Liver (tissue), 9 donors: ENCODE data around the gene NRG3. TPM values are rescaled to one million over a fixed set of nuclear protein-coding genes. Genes with fewer than 3 reads are reported as not detected.

Source experiments
- DNase-seq: peaks from one replicate; pipeline ENCODE4 v3.0.0-alpha.2; 2017; ENCODE audit warnings: low spot score
- H3K27ac ChIP-seq, 2 donors: one replicate each; pipeline ENCODE4 v1.7.0; 2013; ENCODE audit warnings: inconsistent platforms in 2 of 2, low read length in 2 of 2, control low read depth in 1 of 2, low read depth in 1 of 2, mild to moderate bottlenecking in 1 of 2
- H3K27me3 ChIP-seq, 4 donors: one replicate each; pipeline versions ENCODE4 v1.6.1 to v1.7.0; 2013; ENCODE audit warnings: low read length in 3 of 4, inconsistent platforms in 1 of 4, mild to moderate bottlenecking in 1 of 4, moderate library complexity in 1 of 4; ENCODE audit not compliant: control insufficient read depth in 4 of 4, insufficient read depth in 4 of 4
- H3K36me3 ChIP-seq, 4 donors: one replicate each; pipeline versions ENCODE4 v1.6.1 to v1.7.0; 2013; ENCODE audit warnings: low read length in 3 of 4, mild to moderate bottlenecking in 3 of 4, low read depth in 1 of 4, moderate library complexity in 1 of 4; ENCODE audit not compliant: control insufficient read depth in 4 of 4, insufficient read depth in 3 of 4
- H3K4me1 ChIP-seq, 4 donors: one replicate each; pipeline versions ENCODE4 v1.6.1 to v1.7.0; 2013; ENCODE audit warnings: low read length in 3 of 4, mild to moderate bottlenecking in 3 of 4, moderate library complexity in 1 of 4; ENCODE audit not compliant: control insufficient read depth in 4 of 4, insufficient read depth in 4 of 4
- H3K4me3 ChIP-seq, 3 donors: one replicate each; pipeline versions ENCODE4 v1.6.1 to v1.7.0; 2013; ENCODE audit warnings: low read length in 3 of 3, control low read depth in 1 of 3, low read depth in 1 of 3, mild to moderate bottlenecking in 1 of 3
- H3K9ac ChIP-seq, 2 donors: one replicate each; pipeline ENCODE4 v1.7.0; 2013; ENCODE audit warnings: low read length in 2 of 2, mild to moderate bottlenecking in 2 of 2, moderate library complexity in 2 of 2, control low read depth in 1 of 2, low read depth in 1 of 2
- H3K9me3 ChIP-seq, 4 donors: one replicate each; pipeline versions ENCODE4 v1.6.1 to v1.7.0; 2013; ENCODE audit warnings: low read length in 3 of 4; ENCODE audit not compliant: control insufficient read depth in 4 of 4
- ATF3 ChIP-seq: IDR thresholded peaks from 2 replicates; pipeline ENCODE4 v1.6.1; 2016; ENCODE audit warnings: antibody characterized with exemption
- CTCF ChIP-seq: fragments of 150-350 bp; IDR thresholded peaks from 2 replicates; pipeline ENCODE4 v1.5.1; 2017; ENCODE audit warnings: improper control_type of control experiment, low read depth, low read length; ENCODE audit not compliant: missing input control
- EGR1 ChIP-seq, 2 donors: IDR thresholded peaks; 2 replicates each; pipeline ENCODE4 v1.6.1; 2016 to 2018; ENCODE audit warnings: antibody characterized with exemption in 2 of 2, low read depth in 2 of 2
- FOXA1 ChIP-seq: IDR thresholded peaks from 2 replicates; pipeline ENCODE4 v1.6.1; 2016; ENCODE audit warnings: antibody characterized with exemption
- FOXA2 ChIP-seq: IDR thresholded peaks from 2 replicates; pipeline ENCODE4 v1.6.1; 2016; ENCODE audit warnings: antibody characterized with exemption
- GABPA ChIP-seq, 2 donors: IDR thresholded peaks in 1 of 2; conservative IDR thresholded peaks in 1 of 2; 2 replicates each; pipeline ENCODE4 v1.6.1; 2016; ENCODE audit warnings: antibody characterized with exemption in 2 of 2, mild to moderate bottlenecking in 1 of 2, moderate library complexity in 1 of 2
- HNF4A ChIP-seq, 2 donors: conservative IDR thresholded peaks; 2 replicates each; pipeline ENCODE4 v1.6.1; 2016; ENCODE audit warnings: antibody characterized with exemption in 2 of 2, mild to moderate bottlenecking in 2 of 2
- HNF4G ChIP-seq: IDR thresholded peaks from 2 replicates; pipeline ENCODE4 v1.6.1; 2016; ENCODE audit warnings: antibody characterized with exemption
- JUND ChIP-seq, 2 donors: IDR thresholded peaks; 2 replicates each; pipeline ENCODE4 v1.6.1; 2016; ENCODE audit warnings: antibody characterized with exemption in 2 of 2
- MAX ChIP-seq: IDR thresholded peaks from 2 replicates; pipeline ENCODE4 v1.6.1; 2016; ENCODE audit warnings: antibody characterized with exemption
- NR2F2 ChIP-seq: IDR thresholded peaks from 2 replicates; pipeline ENCODE4 v1.6.1; 2016; ENCODE audit warnings: antibody characterized with exemption
- RAD21 ChIP-seq, 2 donors: IDR thresholded peaks; 2 replicates each; pipeline ENCODE4 v1.6.1; 2016; ENCODE audit warnings: antibody characterized with exemption in 2 of 2, mild to moderate bottlenecking in 2 of 2
- REST ChIP-seq: IDR thresholded peaks from 2 replicates; pipeline ENCODE4 v1.6.1; 2016; ENCODE audit warnings: antibody characterized with exemption, mild to moderate bottlenecking
- RXRA ChIP-seq, 2 donors: IDR thresholded peaks; 2 replicates each; pipeline ENCODE4 v1.6.1; 2017 to 2018; ENCODE audit warnings: antibody characterized with exemption in 2 of 2, mild to moderate bottlenecking in 1 of 2
- SP1 ChIP-seq: IDR thresholded peaks from 2 replicates; pipeline ENCODE4 v1.6.1; 2018; ENCODE audit warnings: antibody characterized with exemption, mild to moderate bottlenecking
- TAF1 ChIP-seq: conservative IDR thresholded peaks from 2 replicates; pipeline ENCODE4 v1.6.1; 2016; ENCODE audit warnings: antibody characterized with exemption, mild to moderate bottlenecking
- YY1 ChIP-seq: IDR thresholded peaks from 2 replicates; pipeline ENCODE4 v1.6.1; 2016; ENCODE audit warnings: antibody characterized with exemption, mild to moderate bottlenecking
- ZBTB33 ChIP-seq: IDR thresholded peaks from 2 replicates; pipeline ENCODE4 v1.6.1; 2016; ENCODE audit warnings: antibody characterized with exemption
- WGBS: extraction: QIAGEN DNeasy Blood & Tissue Kit; methylation state at CpG from one replicate; pipeline ENCODE4 v1.1.7; 2013; 5-methylcytosine and 5-hydroxymethylcytosine counted together
- polyA plus RNA-seq, 2 donors: library from polyadenylated mRNA; stranded (reverse) in 1 of 2; unstranded in 1 of 2; fragments of 200-250 nt in 1 of 2; fragments of >200 nt in 1 of 2; fragmentation: Nextera tagmentation in 1 of 2; extraction: Ambion mirVana in 1 of 2; gene quantifications; one replicate each; pipeline versions ENCODE4 v1.2.1 to v1.2.3, GENCODE V29; 2013 to 2015
- total RNA-seq, 2 donors: library from RNA; depleted of rRNA; stranded (reverse); fragments of >200 nt; gene quantifications; one replicate each; pipeline ENCODE4 v1.2.3, GENCODE V29; 2014
- donor health status: healthy.
- donor health status: healthy.
- donor health status: healthy.
- donor health status: healthy.
- donor health status: healthy.

NRG3 gene
- total and polyA plus RNA-seq, 4 donors = 0.24 to 3.7 (median 0.38) TPM

GRCh38 chr10:81996927-81997326 is 121.9 kb downstream of the NRG3 start (continued):
- TF ChIP-seq YY1 (no peak), MAX (no peak)

GRCh38 chr10:82020999-82021398 is 146.0 kb downstream of the NRG3 start:
- DNase-seq = peak; percentile 35
- WGBS = 19% methylated on average over 4 of the region's 4 CpGs
- no peak for TF ChIP-seq NR2F2
- no peak for TF ChIP-seq FOXA1
- no peak for TF ChIP-seq YY1
- no peak for TF ChIP-seq GABPA (IDR thresholded peaks at IDR 0.05 in 1 of 2, conservative IDR thresholded peaks at IDR 0.05 in 1 of 2)
- TF ChIP-seq FOXA2 = no peak
- TF ChIP-seq SP1 = no peak
- no peak for TF ChIP-seq RXRA (IDR thresholded peaks at IDR 0.05)
- no peak for TF ChIP-seq TAF1
- TF ChIP-seq ATF3 = no peak
- no peak for TF ChIP-seq ZBTB33
- no peak for TF ChIP-seq CTCF
- TF ChIP-seq RAD21 (IDR thresholded peaks at IDR 0.05) = no peak
- no peak for TF ChIP-seq JUND (IDR thresholded peaks at IDR 0.05)
- no peak for TF ChIP-seq REST
- no peak for TF ChIP-seq EGR1 (IDR thresholded peaks at IDR 0.05; ENCODE audit: low read depth in 2 of 2)
- TF ChIP-seq MAX = no peak
- TF ChIP-seq HNF4G = no peak
- TF ChIP-seq HNF4A (conservative IDR thresholded peaks at IDR 0.05) = no peak
- H3K9ac ChIP-seq = no peak overlapping the region
- H3K27me3 ChIP-seq = no peaks in the 10 kb centered on the region
- no peaks in the 10 kb centered on the region for H3K36me3 ChIP-seq
- no peaks in the 10 kb centered on the region for H3K4me1 ChIP-seq
- H3K9me3 ChIP-seq = no peaks in the 10 kb centered on the region
- no peak overlapping the region for H3K27ac ChIP-seq
- H3K4me3 ChIP-seq = no peak overlapping the region
